Fibroblast of upper back skin (primary cell): ENCODE data around the gene NTN1.
A peak's percentile ranks its signal among the peaks of the same experiment; 100 is the strongest.
"Not testable (repeated sequence)": the region's sequence is repeated elsewhere in the genome, so short reads cannot be mapped to it uniquely, and the experiment has no call there.

Source experiments
- DNase-seq: peaks from one replicate; pipeline ENCODE4 v3.0.0-alpha.2; 2013

The NTN1 gene

GRCh38 chr17:9125722-9126121 lies 104.4 kb downstream of the NTN1 start:
- DNase-seq, result no peak

GRCh38 chr17:9127340-9127739 lies 106.0 kb downstream of the NTN1 start:
- no peak for DNase-seq

GRCh38 chr17:9131371-9131770 lies 110.1 kb downstream of the NTN1 start:
- DNase-seq, result no peak

GRCh38 chr17:9132291-9132690 lies 111.0 kb downstream of the NTN1 start:
- no peak for DNase-seq

GRCh38 chr17:9132944-9133610 lies 111.8 kb downstream of the NTN1 start:
- DNase-seq, result no peak

GRCh38 chr17:9138161-9138717 lies 116.9 kb downstream of the NTN1 start:
- no peak for DNase-seq

GRCh38 chr17:9139695-9140094 lies 118.4 kb downstream of the NTN1 start:
- no peak for DNase-seq

- DNase-seq, result no peak
Measured at GRCh38 chr17:9140550-9141424, 119.5 kb downstream of the NTN1 start.

GRCh38 chr17:9141425-9141753 lies 120.1 kb downstream of the NTN1 start:
- no peak for DNase-seq

- no peak for DNase-seq
Measured at GRCh38 chr17:9142772-9143494, 121.6 kb downstream of the NTN1 start.

GRCh38 chr17:9144502-9145249 lies 123.4 kb downstream of the NTN1 start:
- DNase-seq, result no peak

GRCh38 chr17:9146064-9146463 lies 124.8 kb downstream of the NTN1 start:
- DNase-seq, result no peak

- DNase-seq, result no peak
Measured at GRCh38 chr17:9148905-9149525, 127.7 kb downstream of the NTN1 start.

GRCh38 chr17:9150446-9151090 lies 129.3 kb downstream of the NTN1 start:
- DNase-seq, result peak; percentile 36

- DNase-seq, result no peak
Measured at GRCh38 chr17:9151091-9151490, 129.8 kb downstream of the NTN1 start.

- not testable (repeated sequence) for DNase-seq
Measured at GRCh38 chr17:9151740-9152139, 130.4 kb downstream of the NTN1 start.

- DNase-seq, result no peak
Measured at GRCh38 chr17:9158544-9159452, 137.5 kb downstream of the NTN1 start.

- DNase-seq, result no peak
Measured at GRCh38 chr17:9162275-9162985, 141.1 kb downstream of the NTN1 start.

- no peak for DNase-seq
Measured at GRCh38 chr17:9166788-9167187, 145.5 kb downstream of the NTN1 start.

GRCh38 chr17:9167379-9167778 lies 146.1 kb downstream of the NTN1 start:
- DNase-seq, result no peak
